Measurements from ENCODE around the gene PGR.

DNA sequence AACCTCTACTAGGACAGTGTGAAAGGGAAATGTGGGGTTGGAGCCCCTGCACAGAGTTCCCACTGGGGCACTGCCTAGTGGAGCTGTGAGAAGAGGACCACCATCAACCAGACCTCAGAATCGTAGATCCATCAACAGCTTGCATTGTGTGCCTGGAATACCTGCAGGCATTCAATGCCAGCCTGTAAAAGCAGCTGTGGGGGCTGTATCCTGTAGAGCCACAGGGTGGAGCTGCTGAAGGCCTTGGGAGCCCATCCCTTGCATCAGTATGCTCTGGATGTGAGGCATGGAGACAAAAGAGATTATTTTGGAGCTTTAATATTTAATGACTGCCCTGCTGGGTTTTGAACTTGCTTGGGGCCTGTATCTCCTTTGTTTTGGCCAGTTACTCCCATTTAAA lies 46.3 kb downstream of the PGR start:
- TF ChIP-seq, protein P1, sequence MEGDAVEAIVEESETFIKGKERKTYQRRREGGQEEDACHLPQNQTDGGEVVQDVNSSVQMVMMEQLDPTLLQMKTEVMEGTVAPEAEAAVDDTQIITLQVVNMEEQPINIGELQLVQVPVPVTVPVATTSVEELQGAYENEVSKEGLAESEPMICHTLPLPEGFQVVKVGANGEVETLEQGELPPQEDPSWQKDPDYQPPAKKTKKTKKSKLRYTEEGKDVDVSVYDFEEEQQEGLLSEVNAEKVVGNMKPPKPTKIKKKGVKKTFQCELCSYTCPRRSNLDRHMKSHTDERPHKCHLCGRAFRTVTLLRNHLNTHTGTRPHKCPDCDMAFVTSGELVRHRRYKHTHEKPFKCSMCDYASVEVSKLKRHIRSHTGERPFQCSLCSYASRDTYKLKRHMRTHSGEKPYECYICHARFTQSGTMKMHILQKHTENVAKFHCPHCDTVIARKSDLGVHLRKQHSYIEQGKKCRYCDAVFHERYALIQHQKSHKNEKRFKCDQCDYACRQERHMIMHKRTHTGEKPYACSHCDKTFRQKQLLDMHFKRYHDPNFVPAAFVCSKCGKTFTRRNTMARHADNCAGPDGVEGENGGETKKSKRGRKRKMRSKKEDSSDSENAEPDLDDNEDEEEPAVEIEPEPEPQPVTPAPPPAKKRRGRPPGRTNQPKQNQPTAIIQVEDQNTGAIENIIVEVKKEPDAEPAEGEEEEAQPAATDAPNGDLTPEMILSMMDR (IDR thresholded peaks at IDR 0.05), result no peak
- TF ChIP-seq, protein P2, sequence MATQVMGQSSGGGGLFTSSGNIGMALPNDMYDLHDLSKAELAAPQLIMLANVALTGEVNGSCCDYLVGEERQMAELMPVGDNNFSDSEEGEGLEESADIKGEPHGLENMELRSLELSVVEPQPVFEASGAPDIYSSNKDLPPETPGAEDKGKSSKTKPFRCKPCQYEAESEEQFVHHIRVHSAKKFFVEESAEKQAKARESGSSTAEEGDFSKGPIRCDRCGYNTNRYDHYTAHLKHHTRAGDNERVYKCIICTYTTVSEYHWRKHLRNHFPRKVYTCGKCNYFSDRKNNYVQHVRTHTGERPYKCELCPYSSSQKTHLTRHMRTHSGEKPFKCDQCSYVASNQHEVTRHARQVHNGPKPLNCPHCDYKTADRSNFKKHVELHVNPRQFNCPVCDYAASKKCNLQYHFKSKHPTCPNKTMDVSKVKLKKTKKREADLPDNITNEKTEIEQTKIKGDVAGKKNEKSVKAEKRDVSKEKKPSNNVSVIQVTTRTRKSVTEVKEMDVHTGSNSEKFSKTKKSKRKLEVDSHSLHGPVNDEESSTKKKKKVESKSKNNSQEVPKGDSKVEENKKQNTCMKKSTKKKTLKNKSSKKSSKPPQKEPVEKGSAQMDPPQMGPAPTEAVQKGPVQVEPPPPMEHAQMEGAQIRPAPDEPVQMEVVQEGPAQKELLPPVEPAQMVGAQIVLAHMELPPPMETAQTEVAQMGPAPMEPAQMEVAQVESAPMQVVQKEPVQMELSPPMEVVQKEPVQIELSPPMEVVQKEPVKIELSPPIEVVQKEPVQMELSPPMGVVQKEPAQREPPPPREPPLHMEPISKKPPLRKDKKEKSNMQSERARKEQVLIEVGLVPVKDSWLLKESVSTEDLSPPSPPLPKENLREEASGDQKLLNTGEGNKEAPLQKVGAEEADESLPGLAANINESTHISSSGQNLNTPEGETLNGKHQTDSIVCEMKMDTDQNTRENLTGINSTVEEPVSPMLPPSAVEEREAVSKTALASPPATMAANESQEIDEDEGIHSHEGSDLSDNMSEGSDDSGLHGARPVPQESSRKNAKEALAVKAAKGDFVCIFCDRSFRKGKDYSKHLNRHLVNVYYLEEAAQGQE (IDR thresholded peaks at IDR 0.05; ENCODE audit: insufficient read depth in 1 of 2, low read depth in 2 of 2, low read length in 1 of 2), result no peak
- TF ChIP-seq SIN3A (IDR thresholded peaks at IDR 0.05; ENCODE audit: borderline replicate concordance, insufficient read depth, low read depth, low read length), result no peak
- no peak for TF ChIP-seq POLR2AphosphoS5 (IDR thresholded peaks at IDR 0.05; ENCODE audit: low read depth, low read length)

Measured in Panc1 (cell line).